ENCODE measurements around the gene SEL1L2. TPM values are rescaled to one million over a fixed set of nuclear protein-coding genes. Genes with fewer than 3 reads are reported as not detected.

Gene SEL1L2
- total RNA-seq, 1 donor from 2014 or later, result not detected

GRCh38 chr20:13851279-13851678, 139.1 kb downstream of the SEL1L2 start:
- no peak for DNase-seq (ENCODE audit: low read depth)
- no peak for TF ChIP-seq CTCF (conservative IDR thresholded peaks at IDR 0.05; ENCODE audit: low read depth, low read length)
- H3K4me3 ChIP-seq (ENCODE audit: low read depth, low read length), result no peak overlapping the region

- no peak for TF ChIP-seq CTCF (conservative IDR thresholded peaks at IDR 0.05; ENCODE audit: low read depth, low read length)
- H3K4me3 ChIP-seq (ENCODE audit: low read depth, low read length), result no peak overlapping the region
- no peak for DNase-seq (ENCODE audit: low read depth)
These were observed 146.1 kb downstream of the SEL1L2 start for GRCh38 chr20:13844296-13844695.

GRCh38 chr20:13841206-13841605, 149.2 kb downstream of the SEL1L2 start:
- DNase-seq (ENCODE audit: low read depth), result no peak
- no peak for TF ChIP-seq CTCF (conservative IDR thresholded peaks at IDR 0.05; ENCODE audit: low read depth, low read length)
- no peak overlapping the region for H3K4me3 ChIP-seq (ENCODE audit: low read depth, low read length)

GRCh38 chr20:13840093-13840465, 150.3 kb downstream of the SEL1L2 start:
- no peak for DNase-seq (ENCODE audit: low read depth)
- TF ChIP-seq CTCF (conservative IDR thresholded peaks at IDR 0.05; ENCODE audit: low read depth, low read length), result no peak
- H3K4me3 ChIP-seq (ENCODE audit: low read depth, low read length), result no peak overlapping the region

- no peak for TF ChIP-seq CTCF (conservative IDR thresholded peaks at IDR 0.05; ENCODE audit: low read depth, low read length)
- no peak overlapping the region for H3K4me3 ChIP-seq (ENCODE audit: low read depth, low read length)
- no peak for DNase-seq (ENCODE audit: low read depth)
These were observed 150.9 kb downstream of the SEL1L2 start for GRCh38 chr20:13839421-13840092.

- DNase-seq (ENCODE audit: low read depth), result no peak
- H3K4me3 ChIP-seq (ENCODE audit: low read depth, low read length), result no peak overlapping the region
- TF ChIP-seq CTCF (conservative IDR thresholded peaks at IDR 0.05; ENCODE audit: low read depth, low read length), result no peak
These were observed 151.8 kb downstream of the SEL1L2 start for GRCh38 chr20:13838664-13839063.

- no peak overlapping the region for H3K4me3 ChIP-seq (ENCODE audit: low read depth, low read length)
- no peak for DNase-seq (ENCODE audit: low read depth)
- TF ChIP-seq CTCF (conservative IDR thresholded peaks at IDR 0.05; ENCODE audit: low read depth, low read length), result no peak
These were observed 158.9 kb downstream of the SEL1L2 start for GRCh38 chr20:13831476-13831875.
